Panc1 (cell line): ENCODE results near the gene PHLDB2.

Experiments
- CTCF ChIP-seq: fragments of 450-650 bp; IDR thresholded peaks from 2 replicates; pipeline ENCODE4 v1.5.1; 2017; ENCODE audit warnings: mild to moderate bottlenecking
- POLR2AphosphoS5 ChIP-seq: IDR thresholded peaks from 2 replicates; pipeline ENCODE4 v1.6.1; 2012; ENCODE audit warnings: mild to moderate bottlenecking, low read depth, low read length, moderate library complexity
- REST ChIP-seq, 2 experiments: IDR thresholded peaks; 2 replicates each; pipeline ENCODE4 v1.6.1; 2011 to 2012; ENCODE audit warnings: low read depth in 2 of 2, control low read depth in 1 of 2, low read length in 1 of 2, mild to moderate bottlenecking in 1 of 2, moderate library complexity in 1 of 2; ENCODE audit not compliant: insufficient read depth in 1 of 2
- SIN3A ChIP-seq: IDR thresholded peaks from 2 replicates; pipeline ENCODE4 v1.6.1; 2012; ENCODE audit warnings: low read depth, mild to moderate bottlenecking, low read length, moderate library complexity, borderline replicate concordance; ENCODE audit not compliant: insufficient read depth
- TCF7L2 ChIP-seq: IDR thresholded peaks from 2 replicates; pipeline ENCODE4 v1.6.1; 2011; ENCODE audit warnings: mild to moderate bottlenecking, low read depth, low read length, inconsistent platforms

GRCh38 chr3:111972891-111973290, 113.8 kb downstream of the PHLDB2 start:
- TF ChIP-seq CTCF: no peak
- TF ChIP-seq POLR2AphosphoS5: no peak
- TF ChIP-seq REST (IDR thresholded peaks at IDR 0.05; ENCODE audit: insufficient read depth in 1 of 2, low read depth in 2 of 2, low read length in 1 of 2): no peak
- no peak for TF ChIP-seq TCF7L2
- TF ChIP-seq SIN3A: no peak
